Stimulated activated effector memory CD8-positive, alpha-beta T cell treated with anti-CD3 and anti-CD28 coated beads, Interleukin-12 subunit alpha, Interleukin-12 subunit beta, amount 100 ng/mL, for 72 hours (primary cell): ENCODE data around the gene CENPT.
"Not testable (repeated sequence)": the region's sequence is repeated elsewhere in the genome, so short reads cannot be mapped to it uniquely, and the experiment has no call there.

ENCODE experiments used
- ATAC-seq: fragments of 150-1000 bp; cut with Tn5 transposase; 2 replicates; pipeline ENCODE4 v1.10.0; 2021
- DNase-seq, 2 donors: peaks; one replicate each; pipeline ENCODE4 v3.0.0; 2021 to 2022; ENCODE audit warnings: low spot score in 2 of 2
- H3K27ac Mint-ChIP-seq: one replicate; pipeline ENCODE4 v1.8.0; 2022; ENCODE audit warnings: mild to moderate bottlenecking, mixed read lengths
- H3K36me3 Mint-ChIP-seq: one replicate; pipeline ENCODE4 v1.8.0; 2022; ENCODE audit warnings: mild to moderate bottlenecking, mixed read lengths
- H3K4me1 Mint-ChIP-seq: one replicate; pipeline ENCODE4 v1.8.0; 2022; ENCODE audit warnings: mixed read lengths
- H3K4me3 Mint-ChIP-seq: one replicate; pipeline ENCODE4 v1.8.0; 2022; ENCODE audit warnings: mild to moderate bottlenecking, mixed read lengths
- H3K9me3 Mint-ChIP-seq: one replicate; pipeline ENCODE4 v1.8.0; 2022; ENCODE audit warnings: mixed read lengths

The CENPT gene

GRCh38 chr16:67844497-67844896, 3.0 kb downstream of the CENPT start:
- ATAC-seq: no peak
- Mint-ChIP-seq H3K4me1 (peaks cover 41% of the 10 kb centered on the region), H3K9me3 (no peaks in the 10 kb centered on the region), H3K4me3 (peak overlapping the region; percentile 98), H3K36me3 (peaks cover 42% of the 10 kb centered on the region), H3K27ac (no peak overlapping the region)
- DNase-seq: no peak

DNA sequence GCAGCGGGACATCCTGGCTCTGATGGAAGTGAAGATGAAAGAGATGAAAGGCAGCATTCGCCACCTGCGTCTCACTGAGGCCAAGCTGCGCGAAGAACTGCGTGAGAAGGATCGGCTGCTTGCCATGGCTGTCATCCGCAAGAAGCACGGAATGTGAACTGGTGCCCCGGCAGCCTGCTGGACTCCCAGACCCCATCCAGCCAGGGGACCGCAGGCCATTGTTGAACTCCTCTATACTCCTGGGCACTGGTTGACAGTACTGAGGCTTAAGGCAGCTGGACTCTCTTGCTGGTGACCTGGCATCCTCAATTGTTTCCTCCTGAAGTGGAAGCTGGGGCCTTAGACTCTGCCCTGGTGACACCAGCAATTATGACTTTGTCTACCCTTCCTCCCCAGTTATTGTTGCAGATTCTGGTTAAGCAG, 4.1 kb downstream of the CENPT start:
- H3K4me1 Mint-ChIP-seq: peaks cover 41% of the 10 kb centered on the region
- H3K27ac Mint-ChIP-seq: peak overlapping the region; percentile 92
- DNase-seq: no peak
- H3K4me3 Mint-ChIP-seq: peak overlapping the region; percentile 98
- no peaks in the 10 kb centered on the region for H3K9me3 Mint-ChIP-seq
- peaks cover 35% of the 10 kb centered on the region for H3K36me3 Mint-ChIP-seq
- ATAC-seq: no peak

- Mint-ChIP-seq H3K4me3 (peak overlapping the region; percentile 98), H3K4me1 (peaks cover 38% of the 10 kb centered on the region), H3K36me3 (peaks cover 34% of the 10 kb centered on the region), H3K9me3 (no peaks in the 10 kb centered on the region), H3K27ac (peak overlapping the region; percentile 92)
- peak; percentile 37 for ATAC-seq
- DNase-seq: peak; percentile 49 to 81
Measured at GRCh38 chr16:67842509-67843342, 4.8 kb downstream of the CENPT start.

DNA sequence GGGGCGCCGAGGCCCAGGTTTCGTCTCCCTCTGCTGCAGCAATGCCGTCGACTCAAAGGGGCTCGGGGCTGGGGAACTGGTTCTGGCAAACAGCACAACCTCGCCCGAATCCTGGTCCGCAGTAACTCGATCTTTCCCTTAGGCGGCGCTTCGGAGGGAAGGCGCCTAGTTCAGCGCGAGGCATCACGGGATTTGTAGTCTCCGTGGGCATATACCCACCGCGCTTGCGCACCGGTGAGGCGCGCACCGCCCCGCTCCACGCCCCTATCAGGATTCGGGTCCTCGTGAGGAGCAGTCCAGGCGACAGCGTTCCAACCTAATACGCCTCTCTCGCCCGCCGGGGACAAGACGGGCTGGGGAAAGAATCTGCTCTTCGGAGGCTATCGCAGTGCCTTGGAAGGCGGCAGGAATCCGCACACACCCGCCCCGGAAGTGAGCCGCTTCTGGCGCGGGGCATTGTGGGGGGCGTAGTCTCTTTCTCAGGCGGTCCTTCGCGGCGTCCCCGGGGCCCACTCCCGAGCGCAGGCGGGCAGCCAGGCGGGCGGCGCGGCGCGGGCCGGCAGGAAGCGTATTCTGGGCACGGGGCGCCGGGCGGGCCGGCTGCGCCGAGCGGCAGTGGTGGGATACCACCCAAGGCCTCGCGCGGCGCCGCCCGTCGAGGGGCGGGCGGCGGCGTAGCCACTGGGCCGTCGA, 5.5 kb downstream of the CENPT start, which contains the start of gene THAP11:
Gene THAP11, plus strand, starts transcription at position 505 of the 693 bp plus-strand sequence. CDS start 235 bp downstream, outside the sequence.
- ATAC-seq (peak; percentile 75), DNase-seq (peak; percentile 95 to 98)
- Mint-ChIP-seq H3K9me3 (no peaks in the 10 kb centered on the region), H3K4me3 (peak within 1 kb of the TSS; percentile 98), H3K4me1 (peaks cover 35% of the 10 kb centered on the region), H3K36me3 (peaks cover 29% of the 10 kb centered on the region), H3K27ac (peak within 1 kb of the TSS; percentile 92)

DNA sequence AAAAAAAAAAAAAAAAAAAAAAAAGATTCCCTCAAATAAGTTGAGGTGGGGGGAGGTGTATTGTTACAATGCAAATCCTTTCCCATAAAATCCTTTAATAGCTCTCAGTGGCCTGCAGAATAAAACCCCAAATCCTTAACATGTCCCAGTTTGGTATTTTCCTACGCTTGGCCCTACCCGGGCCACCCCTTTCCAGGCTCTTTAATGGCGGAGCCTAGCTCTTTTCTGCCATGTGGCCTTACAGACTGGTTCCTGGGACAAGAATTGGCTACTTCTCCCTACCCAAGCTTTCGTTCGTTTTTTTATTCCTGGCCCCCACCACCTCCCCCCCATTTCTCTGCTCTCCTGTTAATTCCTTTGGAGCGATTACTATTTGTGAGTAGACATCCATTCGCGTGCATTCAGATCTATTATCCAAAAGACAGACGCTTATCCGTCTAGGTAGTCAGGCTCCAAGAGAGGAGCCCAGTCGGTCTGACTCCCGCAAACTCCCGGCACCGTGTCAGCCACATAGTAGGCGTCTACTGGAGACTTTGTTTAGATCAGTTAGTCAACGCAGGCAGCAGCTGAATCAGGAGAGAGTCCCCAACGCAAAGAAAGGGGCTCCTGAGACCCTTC, 6.2 kb downstream of the CENPT start:
- Mint-ChIP-seq H3K9me3 (no peaks in the 10 kb centered on the region), H3K4me3 (peak overlapping the region; percentile 98), H3K27ac (peak overlapping the region; percentile 92), H3K4me1 (peaks cover 34% of the 10 kb centered on the region), H3K36me3 (peaks cover 29% of the 10 kb centered on the region)
- no peak for DNase-seq
- ATAC-seq: no peak

DNA sequence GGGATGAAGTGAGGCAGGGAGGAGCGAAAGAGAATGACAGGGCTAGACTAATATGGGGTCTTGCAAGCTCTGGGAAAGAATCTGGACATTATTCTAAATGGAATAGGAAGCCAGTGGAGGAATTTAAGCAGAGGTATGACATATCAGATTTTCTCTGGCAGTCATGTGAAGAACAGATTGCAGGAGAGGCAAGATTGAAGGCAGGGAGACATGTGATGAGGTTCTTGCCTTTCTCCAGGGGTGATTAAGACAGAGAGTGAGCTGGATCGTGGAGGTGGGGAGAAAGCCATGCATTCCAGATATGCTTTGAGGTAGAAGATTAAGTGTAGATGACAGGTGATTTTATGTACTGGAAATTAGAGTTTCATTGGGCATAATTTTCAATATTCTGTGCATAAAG, 9.7 kb downstream of the CENPT start:
- no peak for DNase-seq
- Mint-ChIP-seq H3K4me1 (peaks cover 14% of the 10 kb centered on the region), H3K27ac (no peak overlapping the region), H3K9me3 (no peaks in the 10 kb centered on the region), H3K36me3 (peaks cover 3% of the 10 kb centered on the region), H3K4me3 (no peak overlapping the region)
- ATAC-seq: no peak

DNA sequence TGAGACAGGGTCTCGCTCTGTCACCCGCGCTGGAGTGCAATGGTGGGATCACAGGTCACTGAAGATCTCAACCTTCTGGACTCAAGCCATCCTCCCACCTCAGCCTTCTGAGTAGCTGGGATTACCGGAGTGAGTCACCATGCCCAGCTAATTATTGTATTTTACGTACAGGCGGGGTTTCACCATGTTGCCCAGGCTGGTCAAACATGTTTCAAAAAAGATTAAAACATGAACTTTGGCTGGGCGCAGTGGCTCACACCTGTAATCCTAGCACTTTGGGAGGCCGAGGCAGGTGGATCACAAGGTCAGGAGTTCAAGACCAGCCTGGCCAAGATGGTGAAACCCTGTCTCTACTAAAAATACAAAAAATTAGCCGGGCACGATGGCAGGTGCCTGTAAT, 10.3 kb downstream of the CENPT start:
- DNase-seq, H3K4me3 Mint-ChIP-seq, H3K27ac Mint-ChIP-seq, H3K36me3 Mint-ChIP-seq, ATAC-seq, H3K9me3 Mint-ChIP-seq: not testable (repeated sequence)
- peaks cover 17% of the 10 kb centered on the region for H3K4me1 Mint-ChIP-seq

DNA sequence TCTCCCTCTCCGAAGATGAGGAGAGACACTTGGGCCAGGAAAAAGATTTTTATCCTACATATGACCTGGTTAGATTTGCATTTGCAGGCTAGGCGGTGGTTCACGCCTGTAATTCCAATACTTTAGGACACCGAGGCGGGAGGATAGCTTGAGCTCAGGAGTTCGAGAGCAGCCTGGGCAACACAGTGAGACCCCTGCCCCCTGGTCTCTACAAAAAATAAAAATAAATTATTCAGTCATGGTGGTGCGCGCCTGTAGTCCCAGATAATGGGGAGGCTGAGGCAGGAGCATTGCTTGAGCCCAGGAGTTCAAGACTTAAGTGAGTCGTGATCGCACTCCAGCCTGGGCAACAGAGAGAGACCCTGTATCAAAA, 13.3 kb downstream of the CENPT start:
- Mint-ChIP-seq H3K4me1 (peaks cover 21% of the 10 kb centered on the region), H3K27ac (peak overlapping the region; percentile 95), H3K4me3 (peak overlapping the region; percentile 89), H3K36me3 (peaks cover 11% of the 10 kb centered on the region), H3K9me3 (no peaks in the 10 kb centered on the region)
- no peak for DNase-seq
- ATAC-seq: no peak

DNA sequence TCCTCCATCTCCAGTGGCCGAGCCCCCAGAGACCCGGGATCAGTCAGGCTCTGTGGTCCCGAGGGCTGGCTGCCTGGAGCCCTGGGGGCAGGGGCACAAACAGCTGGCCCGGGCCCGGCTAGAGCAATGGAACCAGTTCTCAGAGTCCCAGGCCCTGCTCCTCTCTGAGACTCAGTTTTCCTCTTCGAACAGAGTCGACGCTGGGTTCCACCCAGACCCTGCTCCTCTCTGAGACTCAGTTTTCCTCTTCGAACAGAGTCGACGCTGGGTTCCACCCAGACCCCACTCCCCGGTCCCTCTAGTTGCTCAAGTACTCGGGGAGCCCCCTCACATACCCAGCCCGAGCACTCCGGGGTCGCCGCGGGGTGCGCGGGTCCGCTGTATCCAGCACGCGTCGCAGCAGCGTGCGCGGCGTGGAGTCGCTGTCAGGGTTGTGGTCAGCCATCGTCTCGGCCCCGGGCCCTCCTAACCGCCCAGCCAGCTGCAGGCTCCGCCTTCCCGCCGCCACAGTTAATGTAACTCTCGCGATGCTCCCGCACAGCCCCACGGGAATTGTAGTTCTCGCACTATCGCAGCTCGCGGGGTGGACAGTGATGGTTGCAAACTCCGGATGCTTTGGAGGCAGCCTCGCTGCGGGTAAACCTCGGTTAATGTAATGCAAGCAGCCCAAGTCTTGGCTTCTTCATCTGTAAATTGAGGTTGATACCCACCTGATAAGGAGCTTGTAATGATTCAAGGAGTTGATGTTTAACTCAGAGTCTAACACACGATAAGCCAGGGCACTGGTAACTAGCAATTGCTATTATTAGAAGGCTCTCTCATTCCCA, 13.9 kb downstream of the CENPT start:
- peak; percentile 99 for ATAC-seq
- Mint-ChIP-seq H3K36me3 (peaks cover 11% of the 10 kb centered on the region), H3K4me1 (peaks cover 21% of the 10 kb centered on the region), H3K9me3 (no peaks in the 10 kb centered on the region), H3K4me3 (peak overlapping the region; percentile 89), H3K27ac (peak overlapping the region; percentile 95)
- peak; percentile 90 to 97 for DNase-seq

- H3K4me3 Mint-ChIP-seq: peak overlapping the region; percentile 89
- no peaks in the 10 kb centered on the region for H3K9me3 Mint-ChIP-seq
- peaks cover 21% of the 10 kb centered on the region for H3K4me1 Mint-ChIP-seq
- ATAC-seq (no peak), DNase-seq (peak in 1 of 2 donors; percentile 58)
- peak overlapping the region; percentile 95 for H3K27ac Mint-ChIP-seq
- peaks cover 11% of the 10 kb centered on the region for H3K36me3 Mint-ChIP-seq
Measured at GRCh38 chr16:67833030-67833414, 14.5 kb downstream of the CENPT start.

DNA sequence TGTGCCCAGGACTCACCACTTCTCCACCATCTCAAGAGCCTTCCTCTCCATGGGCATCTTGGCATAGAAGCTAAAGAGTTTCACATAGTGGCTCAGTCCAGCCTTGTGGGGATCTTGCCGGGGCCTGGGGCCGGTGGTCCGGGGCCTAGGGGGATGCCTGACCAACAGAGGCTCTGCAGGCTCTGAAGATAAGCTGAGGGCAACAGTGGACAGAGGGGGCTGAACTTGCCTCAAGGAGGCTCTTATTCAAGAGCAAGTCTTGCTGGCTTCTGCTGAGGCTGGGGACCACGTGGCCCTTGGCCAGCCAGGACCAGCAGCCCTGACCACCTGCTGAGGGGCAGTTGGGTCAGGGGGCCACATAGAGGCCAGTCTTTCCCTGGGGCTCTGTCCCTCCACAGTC, 18.8 kb downstream of the CENPT start:
- Mint-ChIP-seq H3K36me3 (peaks cover 11% of the 10 kb centered on the region), H3K9me3 (no peaks in the 10 kb centered on the region), H3K4me3 (no peak overlapping the region), H3K4me1 (peaks cover 21% of the 10 kb centered on the region), H3K27ac (no peak overlapping the region)
- DNase-seq: no peak
- ATAC-seq: no peak

DNA sequence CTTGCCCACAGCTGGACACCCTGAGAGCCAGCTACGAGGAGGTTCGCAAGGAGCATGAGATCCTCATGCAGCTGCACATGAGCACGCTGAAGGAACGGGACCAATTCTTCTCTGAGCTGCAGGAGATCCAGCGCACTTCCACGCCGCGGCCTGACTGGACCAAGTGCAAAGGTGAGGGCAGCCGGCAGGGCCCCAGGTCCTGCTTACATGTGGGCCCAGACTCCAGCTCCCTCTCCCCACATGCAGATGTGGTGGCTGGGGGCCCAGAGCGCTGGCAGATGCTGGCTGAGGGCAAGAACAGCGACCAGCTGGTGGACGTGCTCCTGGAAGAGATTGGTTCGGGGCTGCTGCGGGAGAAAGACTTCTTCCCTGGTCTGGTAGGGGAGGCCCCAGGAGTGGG, 21.6 kb downstream of the CENPT start:
- Mint-ChIP-seq H3K36me3 (peaks cover 4% of the 10 kb centered on the region), H3K27ac (no peak overlapping the region), H3K4me3 (no peak overlapping the region), H3K9me3 (no peaks in the 10 kb centered on the region), H3K4me1 (peaks cover 3% of the 10 kb centered on the region)
- no peak for ATAC-seq
- no peak for DNase-seq

DNA sequence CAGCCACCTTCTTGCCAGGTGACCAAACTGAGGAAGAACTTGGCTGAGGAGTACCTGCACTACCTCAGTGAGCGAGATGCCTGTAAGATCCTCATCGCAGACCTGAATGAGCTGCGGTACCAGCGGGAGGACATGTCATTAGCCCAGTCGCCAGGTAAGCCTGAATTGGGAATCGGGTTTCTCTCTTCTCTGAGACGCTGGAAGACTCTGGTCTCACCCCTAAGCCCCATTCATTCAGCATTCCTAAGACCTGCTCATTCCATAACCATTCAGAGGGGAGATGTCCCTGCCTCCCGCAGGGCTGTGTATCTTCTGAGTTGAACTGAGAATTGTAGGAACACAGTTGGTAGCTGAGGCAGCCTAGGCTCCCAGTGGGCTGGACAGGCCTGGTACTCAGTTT, 22.4 kb downstream of the CENPT start:
- Mint-ChIP-seq H3K9me3 (no peaks in the 10 kb centered on the region), H3K4me1 (no peaks in the 10 kb centered on the region), H3K4me3 (no peak overlapping the region), H3K36me3 (no peaks in the 10 kb centered on the region), H3K27ac (peak overlapping the region; percentile 32)
- ATAC-seq: no peak
- no peak for DNase-seq

DNA sequence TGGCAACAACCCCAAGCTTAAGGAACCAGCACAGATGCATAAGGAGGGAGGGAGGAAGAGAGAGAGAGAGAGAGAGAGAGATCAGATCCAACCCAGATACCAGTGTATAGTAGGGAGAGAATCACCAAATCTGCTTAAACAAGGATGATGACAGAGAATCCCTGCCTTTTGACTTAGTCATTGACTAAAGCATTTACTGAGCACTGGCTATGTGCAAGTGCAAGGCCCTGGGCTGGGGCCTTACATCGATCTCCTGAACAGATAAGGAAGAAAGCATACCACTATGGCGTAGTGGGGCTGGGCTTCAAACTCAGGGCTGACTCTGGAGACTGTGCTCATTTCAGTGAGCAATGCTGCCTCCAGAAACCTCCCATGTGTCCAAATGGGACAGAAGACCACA, 25.0 kb downstream of the CENPT start:
- ATAC-seq (no peak), DNase-seq (no peak)
- H3K9me3 Mint-ChIP-seq: no peaks in the 10 kb centered on the region
- no peak overlapping the region for H3K4me3 Mint-ChIP-seq
- H3K4me1 Mint-ChIP-seq: no peaks in the 10 kb centered on the region
- H3K36me3 Mint-ChIP-seq: no peaks in the 10 kb centered on the region
- no peak overlapping the region for H3K27ac Mint-ChIP-seq
